Heart left ventricle (tissue), 13 donors: ENCODE measurements around the gene PFDN5.

ENCODE experiments used
- POLR2A ChIP-seq, 2 donors: fragments of 450-650 bp; IDR thresholded peaks; one replicate each; pipeline ENCODE4 v1.6.1; 2017; ENCODE audit warnings: antibody characterized with exemption in 2 of 2, mild to moderate bottlenecking in 2 of 2, moderate library complexity in 2 of 2
- TF ChIP-seq, protein P1 (sequence below), 12 donors: fragments of 200-600 bp; sonication (generic) in 4 of 12; IDR thresholded peaks; one replicate each; pipeline versions ENCODE4 v1.5.0 to v1.8.0; 2018 to 2022; ENCODE audit warnings: antibody characterized with exemption in 12 of 12, mild to moderate bottlenecking in 5 of 12
- donor health status: ischemic (EF 13 %, LVEDD 7.1; RV severe dilation, severe dysfunction).
- donor health status: DM: no; HTN: yes; CAD: no.
- donor health status: DM: no; HTN: no; CAD: no.
- donor health status: ischemic (EF 25% LVEDD 6.9; RV normal size, moderate dysfunction).
- donor health status: ischemic (EF 25% LVEDD 5.7; RV mildly dilated, moderate dysfunction).
- donor health status: ischemic (EF 35%, LVEDD 5.7; RV mildly dilated, moderate dysfunction).
- donor health status: nonischemic (EF 11% LVEDD 7.7; RV severe dilation, severe dysfunction).
- donor health status: DM: yes; HTN: yes; CAD: no.
- donor health status: PGD.
- donor health status: ischemic (EF 29% LVEDD 5.4; RV normal size, mild dysfunction).
- donor health status: nonischemic (EF 23%, LVEDD 6.1; RV moderate dilation, normal function).

DNA sequence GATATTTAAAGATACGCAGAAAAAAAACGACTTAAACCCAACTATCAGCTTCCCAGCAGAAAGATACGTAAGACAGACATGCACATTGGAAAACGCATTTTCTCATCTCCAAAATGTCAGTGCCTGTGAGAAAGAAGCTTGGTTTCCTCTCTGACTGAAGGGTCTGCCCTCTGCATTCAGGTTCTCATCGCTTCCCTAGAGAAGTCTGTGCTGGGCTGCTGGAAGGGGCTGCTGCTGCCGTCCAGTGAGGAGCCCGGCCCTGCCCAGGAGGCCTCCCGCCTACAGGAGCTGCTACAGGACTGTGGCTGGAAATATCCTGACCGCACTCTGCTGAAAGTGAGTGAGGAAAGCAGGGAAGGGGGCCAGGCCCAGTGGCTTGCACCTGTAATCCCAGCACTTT, 4.7 kb upstream of the PFDN5 start:
- TF ChIP-seq, protein P1, sequence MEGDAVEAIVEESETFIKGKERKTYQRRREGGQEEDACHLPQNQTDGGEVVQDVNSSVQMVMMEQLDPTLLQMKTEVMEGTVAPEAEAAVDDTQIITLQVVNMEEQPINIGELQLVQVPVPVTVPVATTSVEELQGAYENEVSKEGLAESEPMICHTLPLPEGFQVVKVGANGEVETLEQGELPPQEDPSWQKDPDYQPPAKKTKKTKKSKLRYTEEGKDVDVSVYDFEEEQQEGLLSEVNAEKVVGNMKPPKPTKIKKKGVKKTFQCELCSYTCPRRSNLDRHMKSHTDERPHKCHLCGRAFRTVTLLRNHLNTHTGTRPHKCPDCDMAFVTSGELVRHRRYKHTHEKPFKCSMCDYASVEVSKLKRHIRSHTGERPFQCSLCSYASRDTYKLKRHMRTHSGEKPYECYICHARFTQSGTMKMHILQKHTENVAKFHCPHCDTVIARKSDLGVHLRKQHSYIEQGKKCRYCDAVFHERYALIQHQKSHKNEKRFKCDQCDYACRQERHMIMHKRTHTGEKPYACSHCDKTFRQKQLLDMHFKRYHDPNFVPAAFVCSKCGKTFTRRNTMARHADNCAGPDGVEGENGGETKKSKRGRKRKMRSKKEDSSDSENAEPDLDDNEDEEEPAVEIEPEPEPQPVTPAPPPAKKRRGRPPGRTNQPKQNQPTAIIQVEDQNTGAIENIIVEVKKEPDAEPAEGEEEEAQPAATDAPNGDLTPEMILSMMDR (IDR thresholded peaks at IDR 0.05), result no peak
- no peak for TF ChIP-seq POLR2A (IDR thresholded peaks at IDR 0.05)
